ENCODE data around the gene OR11G2.
"Not testable (repeated sequence)": the region's sequence is repeated elsewhere in the genome, so short reads cannot be mapped to it uniquely, and the experiment has no call there.

The OR11G2 gene

DNA sequence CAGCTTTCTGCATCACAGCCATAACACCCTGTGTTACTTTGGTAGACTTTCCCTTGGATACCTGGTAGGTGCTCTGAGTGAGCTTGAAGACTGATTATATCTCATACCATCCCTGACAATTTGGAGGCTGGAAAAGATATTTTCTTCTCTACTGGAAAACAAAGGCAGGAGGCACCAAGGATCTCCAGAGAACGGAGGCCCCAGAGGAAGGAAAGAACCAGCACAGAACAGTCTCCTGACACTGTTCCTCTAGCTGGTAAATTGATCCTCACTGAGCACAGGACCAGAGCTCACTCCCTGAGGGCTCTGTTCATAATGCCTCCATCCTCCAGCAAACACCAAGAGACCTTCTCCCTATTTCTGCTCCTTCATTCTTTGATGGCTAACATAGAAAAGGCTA is at the start of gene OR11G2:
Gene OR11G2, plus strand, starts transcription at position 301 of the 400 bp plus-strand sequence. CDS start 6,542 bp downstream, outside the sequence.
- no peak for DNase-seq (ENCODE audit: low spot score)

GRCh38 chr14:20143911-20144310 is 46.8 kb upstream of the OR11G2 start:
- no peak for DNase-seq (ENCODE audit: low spot score)

DNA sequence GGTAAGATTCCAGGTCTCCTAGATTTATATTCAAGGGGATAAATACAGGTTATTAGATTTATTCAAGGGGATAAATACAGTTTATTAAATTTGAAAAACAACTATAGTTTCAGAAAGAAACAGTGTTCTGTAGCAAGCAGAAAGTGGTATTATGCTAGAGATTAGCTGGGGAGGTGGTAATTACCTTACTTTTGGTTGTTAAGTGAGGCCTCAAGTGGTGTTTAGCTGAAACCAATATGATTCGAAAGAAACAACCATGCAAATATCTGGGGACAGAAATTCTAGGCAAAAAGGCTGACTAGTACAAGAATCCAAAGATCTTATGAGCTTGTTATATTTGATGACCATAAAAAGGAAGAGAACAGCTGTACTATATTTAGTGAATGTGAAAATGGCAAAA is 45.9 kb upstream of the OR11G2 start:
- no peak for DNase-seq (ENCODE audit: low spot score)

DNA sequence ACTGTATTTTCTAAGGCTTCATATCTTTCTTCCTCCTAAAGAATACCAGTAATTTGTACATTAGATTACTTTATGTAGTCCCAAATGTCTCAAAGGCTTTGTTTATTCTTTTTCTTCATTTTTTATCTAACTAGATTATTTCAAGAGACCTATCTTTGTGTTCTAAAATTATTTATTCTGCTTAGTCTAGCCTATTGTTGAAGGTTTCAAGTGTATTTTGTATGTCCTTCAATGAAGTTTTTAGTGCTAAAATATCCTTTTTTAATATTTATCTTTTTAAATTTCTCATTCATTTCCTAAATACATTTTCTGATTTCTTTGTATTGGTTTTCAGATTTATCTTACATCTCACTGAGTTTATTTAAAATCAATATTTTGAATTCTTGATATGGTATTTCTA is 26.2 kb upstream of the OR11G2 start:
- no peak for DNase-seq (ENCODE audit: low spot score)

- no peak for DNase-seq (ENCODE audit: low spot score)
Measured at GRCh38 chr14:20167091-20167490, 23.6 kb upstream of the OR11G2 start.

- DNase-seq (ENCODE audit: low spot score) = not testable (repeated sequence)
Measured at GRCh38 chr14:20169852-20170251, 20.8 kb upstream of the OR11G2 start.

DNA sequence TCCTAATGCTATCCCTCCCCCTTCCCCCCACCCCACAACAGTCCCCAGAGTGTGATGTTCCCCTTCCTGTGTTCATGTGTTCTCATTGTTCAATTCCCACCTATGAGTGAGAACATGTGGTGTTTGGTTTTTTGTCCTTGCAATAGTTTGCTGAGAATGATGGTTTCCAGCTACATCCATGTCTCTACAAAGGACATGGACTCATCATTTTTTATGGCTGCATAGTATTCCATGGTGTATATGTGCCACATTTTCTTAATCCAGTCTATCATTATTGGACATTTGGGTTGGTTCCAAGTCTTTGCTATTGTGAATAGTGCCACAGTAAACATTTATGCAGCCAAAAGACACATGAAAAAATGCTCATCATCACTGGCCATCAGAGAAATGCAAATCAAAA is 16.5 kb upstream of the OR11G2 start:
- not testable (repeated sequence) for DNase-seq (ENCODE audit: low spot score)

DNA sequence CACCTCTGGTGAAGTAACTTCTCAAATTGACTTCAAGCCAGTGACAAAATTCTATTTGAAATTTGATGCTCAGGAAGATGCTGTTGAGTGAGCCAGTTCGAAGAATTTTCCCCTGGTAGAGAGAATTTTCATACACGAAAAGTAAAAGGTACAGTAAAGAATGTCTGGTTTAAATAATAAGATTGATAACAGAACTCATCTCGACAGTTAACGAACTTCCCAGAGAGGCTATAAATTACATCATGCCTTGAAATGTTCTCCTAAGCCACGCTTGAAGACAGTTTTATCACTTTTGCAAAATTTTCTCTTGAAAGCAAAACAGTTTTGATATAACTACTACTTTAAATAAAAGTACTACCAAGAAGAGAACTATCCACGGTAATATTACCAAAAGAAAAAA is 14.4 kb upstream of the OR11G2 start:
- no peak for DNase-seq (ENCODE audit: low spot score)

DNA sequence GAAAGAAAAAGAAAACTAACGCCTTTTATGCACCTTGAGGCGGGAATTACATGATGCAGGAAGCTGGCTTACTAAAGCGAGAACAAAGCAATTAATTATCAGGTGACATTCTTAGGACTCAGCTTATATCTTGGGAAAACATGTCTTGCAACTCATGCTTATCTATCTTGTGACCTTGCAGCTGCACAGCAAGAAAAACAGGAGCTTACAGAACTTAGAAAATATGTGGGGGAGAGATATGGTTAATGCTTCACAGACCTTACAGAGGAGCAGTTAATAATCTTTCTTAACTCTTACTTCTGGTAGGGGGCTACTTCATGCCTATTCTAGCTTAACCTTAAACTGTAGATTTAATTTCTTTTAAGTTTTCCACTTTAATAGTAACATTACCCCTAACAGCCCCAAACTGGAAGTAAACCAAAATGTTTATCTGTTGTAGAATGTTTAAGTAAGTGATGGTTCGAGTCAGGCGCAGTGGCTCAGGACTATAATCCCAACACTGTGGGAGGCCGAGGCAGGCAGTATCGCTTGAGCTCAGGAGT is 13.2 kb upstream of the OR11G2 start:
- peak; percentile 17 for DNase-seq (ENCODE audit: low spot score)

GRCh38 chr14:20179218-20179617 is 11.5 kb upstream of the OR11G2 start:
- no peak for DNase-seq (ENCODE audit: low spot score)

DNA sequence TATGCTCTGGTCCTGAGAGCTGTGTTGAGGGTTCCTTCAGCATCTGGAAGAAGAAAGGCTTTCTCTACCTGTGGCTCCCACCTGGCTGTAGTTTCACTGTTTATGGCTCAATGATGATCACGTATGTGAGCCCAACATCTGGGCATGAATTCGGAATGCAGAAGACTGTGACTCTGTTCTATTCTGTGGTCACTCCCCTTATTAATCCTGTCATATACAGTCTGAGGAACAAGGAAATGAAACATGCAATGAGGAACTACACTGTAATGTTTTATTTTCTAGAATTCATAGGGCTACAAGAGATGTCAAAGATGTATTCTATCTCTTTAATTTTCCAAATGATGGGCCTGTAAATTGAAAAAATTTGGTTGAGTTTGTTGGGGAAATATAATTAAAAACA is 10.8 kb upstream of the OR11G2 start:
- DNase-seq (ENCODE audit: low spot score) = no peak

DNA sequence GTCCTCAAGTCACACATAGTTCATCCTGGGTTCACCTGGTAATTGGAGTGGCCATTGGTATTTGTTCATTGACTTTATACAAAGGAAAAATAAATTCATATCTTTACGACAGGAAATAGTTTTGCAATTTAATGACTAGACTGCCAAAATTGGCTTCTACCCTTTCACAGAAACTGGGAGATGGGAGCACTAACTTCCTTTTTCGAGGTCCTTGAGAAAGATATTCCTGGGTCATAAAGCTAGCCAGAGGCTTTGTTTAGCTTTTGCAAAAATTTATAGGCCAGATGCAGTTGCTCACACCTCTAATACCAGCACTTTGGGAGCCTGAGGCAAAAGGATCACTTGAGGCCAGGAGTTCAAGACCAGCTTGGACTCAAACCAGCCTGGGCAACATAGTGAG is 10.2 kb upstream of the OR11G2 start:
- no peak for DNase-seq (ENCODE audit: low spot score)

DNA sequence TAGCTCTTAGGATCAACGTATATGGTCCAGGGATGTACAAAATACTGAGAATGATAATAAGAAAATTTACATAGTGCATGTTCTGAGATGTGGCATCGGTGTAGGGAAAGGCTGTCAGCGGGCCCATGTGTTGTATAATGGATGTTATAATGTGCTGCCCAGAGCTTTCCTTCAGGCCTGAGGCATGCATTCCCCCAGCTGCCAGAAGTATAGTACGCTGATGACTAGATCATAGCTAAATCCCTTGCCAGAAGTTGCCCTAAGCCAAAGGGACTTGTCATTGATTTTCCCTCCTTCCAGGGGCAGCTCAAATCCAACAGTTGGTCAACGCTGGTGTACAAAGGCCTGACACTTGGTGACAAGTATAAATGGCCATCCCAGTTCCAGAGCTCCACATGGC is 6.5 kb upstream of the OR11G2 start:
- DNase-seq (ENCODE audit: low spot score) = no peak

GRCh38 chr14:20191396-20191795 is 700 bp downstream of the OR11G2 start:
- no peak for DNase-seq (ENCODE audit: low spot score)

DNA sequence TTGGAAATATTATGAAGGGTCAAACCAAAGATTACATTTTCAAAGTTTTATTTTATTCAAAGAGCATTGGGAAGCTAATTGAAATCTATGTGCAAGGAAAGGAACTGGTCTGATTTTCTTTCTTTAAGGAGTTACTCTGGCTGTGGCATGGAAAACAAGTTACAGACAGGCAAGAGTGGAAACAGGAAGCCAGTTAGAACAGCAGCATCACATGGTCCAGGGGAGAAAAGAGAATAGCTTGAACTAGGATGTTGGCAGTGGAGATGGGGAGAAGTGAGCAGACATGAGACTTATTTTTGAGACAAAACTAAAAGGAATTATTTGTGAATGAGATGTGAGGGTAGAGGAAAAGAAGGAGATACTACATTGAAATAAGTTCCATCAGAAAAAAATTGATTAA is 3.4 kb downstream of the OR11G2 start:
- DNase-seq (ENCODE audit: low spot score) = no peak

DNA sequence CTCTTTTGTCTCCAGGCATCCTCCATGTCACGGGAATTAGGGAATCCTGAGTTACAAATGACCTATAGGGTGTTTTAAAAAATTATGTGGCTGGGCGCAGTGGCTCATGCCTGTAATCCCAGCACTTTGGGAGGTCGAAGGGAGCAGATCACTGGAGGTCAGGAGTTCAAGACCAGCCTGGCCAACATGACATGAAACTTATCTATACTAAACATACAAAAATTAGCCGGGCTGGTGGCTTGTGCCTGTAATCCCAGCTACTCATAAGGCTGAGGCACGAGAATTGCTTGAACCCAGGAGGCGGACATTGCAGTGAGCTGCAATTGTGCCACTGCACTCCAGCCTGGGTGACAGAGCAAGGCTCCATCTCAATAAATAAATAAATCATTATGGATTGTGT is 4.5 kb downstream of the OR11G2 start:
- not testable (repeated sequence) for DNase-seq (ENCODE audit: low spot score)

- DNase-seq (ENCODE audit: low spot score) = no peak
Measured at GRCh38 chr14:20195911-20196310, 5.2 kb downstream of the OR11G2 start.

GRCh38 chr14:20197459-20197858 is 6.8 kb downstream of the OR11G2 start:
- DNase-seq (ENCODE audit: low spot score) = no peak

GRCh38 chr14:20198991-20199390 is 8.3 kb downstream of the OR11G2 start:
- DNase-seq (ENCODE audit: low spot score) = no peak

GRCh38 chr14:20204721-20205120 is 14.0 kb downstream of the OR11G2 start:
- DNase-seq (ENCODE audit: low spot score) = no peak

- no peak for DNase-seq (ENCODE audit: low spot score)
Measured at GRCh38 chr14:20209595-20209994, 18.9 kb downstream of the OR11G2 start.

DNA sequence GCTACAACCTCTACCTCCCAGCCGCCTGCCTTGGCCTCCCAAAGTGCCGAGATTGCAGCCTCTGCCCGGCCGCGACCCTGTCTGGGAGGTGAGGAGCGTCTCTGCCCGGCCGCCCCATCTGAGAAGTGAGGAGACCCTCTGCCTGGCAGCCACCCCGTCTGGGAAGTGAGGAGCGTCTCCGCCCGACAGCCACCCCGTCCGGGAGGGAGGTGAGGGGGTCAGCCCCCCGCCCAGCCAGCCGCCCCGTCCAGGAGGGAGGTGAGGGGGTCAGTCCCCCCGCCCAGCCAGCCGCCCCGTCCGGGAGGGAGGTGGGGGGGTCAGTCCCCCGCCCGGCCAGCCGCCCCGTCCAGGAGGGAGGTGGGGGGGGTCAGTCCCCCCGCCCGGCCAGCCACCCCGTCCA is 21.7 kb downstream of the OR11G2 start:
- not testable (repeated sequence) for DNase-seq (ENCODE audit: low spot score)

DNA sequence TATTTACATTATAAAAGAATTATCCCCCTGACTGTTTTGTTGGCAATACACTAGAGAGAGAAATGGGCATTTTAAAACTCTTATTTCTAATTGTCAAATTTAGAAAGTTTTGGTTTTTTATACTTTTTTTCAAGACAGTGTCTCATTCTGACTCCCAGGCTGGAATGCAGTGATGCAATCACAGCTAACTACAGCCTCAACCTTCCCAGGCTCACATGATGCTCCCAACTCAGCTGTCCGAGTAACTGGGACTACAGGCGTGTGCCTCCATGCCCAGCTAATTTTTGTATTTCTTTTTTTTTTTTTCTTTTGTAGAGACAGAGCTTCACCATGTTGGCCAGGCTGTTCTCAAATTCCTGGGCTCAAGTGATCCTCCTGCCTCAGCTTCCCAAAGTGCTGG is 24.5 kb downstream of the OR11G2 start:
- DNase-seq (ENCODE audit: low spot score) = no peak

GRCh38 chr14:20219033-20219432 is 28.3 kb downstream of the OR11G2 start:
- DNase-seq (ENCODE audit: low spot score) = no peak

DNA sequence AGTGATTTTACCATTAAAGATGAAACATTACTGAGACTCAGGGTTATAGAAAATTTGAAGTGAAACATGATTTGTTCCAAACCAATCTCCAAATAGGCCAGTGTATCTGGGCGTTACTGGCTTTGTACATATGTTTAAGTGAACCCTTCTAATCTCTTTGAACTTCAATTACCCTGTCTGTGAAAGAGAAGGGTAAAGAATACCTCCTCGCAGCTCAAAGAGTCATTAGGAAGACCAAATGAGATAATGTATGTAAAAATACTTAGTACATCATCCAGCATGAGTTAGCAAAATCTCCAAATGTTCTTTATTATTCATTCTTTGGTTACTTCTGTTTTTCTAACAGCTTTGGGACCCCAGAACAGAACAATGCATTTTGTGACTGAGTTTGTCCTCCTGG is 32.7 kb downstream of the OR11G2 start, which contains the start of gene OR11H6:
Gene OR11H6, plus strand, starts transcription at position 301 of the 400 bp plus-strand sequence. Its CDS starts 0 bp downstream, at position 301.
- no peak for DNase-seq (ENCODE audit: low spot score)

Data from hematopoietic multipotent progenitor cell treated with erythropoietin and hydrocortisone succinate and interleukin-3 and kit ligand, for 17 days (in vitro differentiated cells).